GM04504 (cell line): Measurements from ENCODE around the gene PNO1.
"Not testable (repeated sequence)": the region's sequence is repeated elsewhere in the genome, so short reads cannot be mapped to it uniquely, and the experiment has no call there.

Experiments
- DNase-seq: peaks from one replicate; pipeline ENCODE4 v3.0.0-alpha.2; 2012; ENCODE audit warnings: low read depth

PNO1 gene

DNA sequence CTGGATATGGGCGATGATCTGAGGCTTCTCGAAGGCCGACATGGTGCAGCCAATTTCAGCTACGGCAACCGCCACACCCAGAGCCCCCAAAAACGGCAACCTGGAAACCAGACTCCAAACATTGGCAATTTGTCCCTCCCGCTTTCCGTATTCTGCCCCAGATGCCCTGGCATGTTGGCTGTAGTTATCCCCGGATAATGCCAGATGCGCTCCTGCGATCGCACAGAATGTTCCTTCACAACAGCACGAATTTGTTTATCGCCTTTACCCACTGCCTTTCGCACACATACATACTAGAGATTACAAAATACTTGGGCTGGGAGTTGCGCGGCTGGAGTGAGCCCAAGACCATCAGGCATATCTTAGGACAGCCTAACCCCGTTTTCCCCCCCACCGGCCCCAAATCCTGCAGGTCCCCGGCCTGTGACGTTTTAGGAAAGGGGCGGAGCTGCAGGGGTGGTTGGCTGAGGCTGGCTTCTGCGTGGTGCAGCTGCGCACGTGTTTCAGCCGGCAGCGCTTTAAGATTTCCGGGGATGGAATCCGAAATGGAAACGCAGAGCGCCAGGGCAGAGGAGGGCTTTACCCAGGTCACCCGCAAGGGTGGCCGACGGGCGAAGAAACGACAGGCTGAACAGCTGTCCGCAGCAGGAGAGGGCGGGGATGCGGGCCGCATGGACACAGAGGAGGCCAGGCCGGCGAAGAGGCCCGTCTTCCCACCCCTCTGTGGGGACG lies at the start of gene PNO1:
PNO1 (plus strand) TSS at position 487 of the 732 bp plus-strand sequence; CDS start at position 534, 47 bp downstream.
- peak; percentile 91 for DNase-seq

GRCh38 chr2:68108120-68108519 lies 49.6 kb upstream of the PNO1 start:
- DNase-seq = no peak

- DNase-seq = no peak
These were observed 47.6 kb upstream of the PNO1 start for GRCh38 chr2:68110102-68110501.

DNA sequence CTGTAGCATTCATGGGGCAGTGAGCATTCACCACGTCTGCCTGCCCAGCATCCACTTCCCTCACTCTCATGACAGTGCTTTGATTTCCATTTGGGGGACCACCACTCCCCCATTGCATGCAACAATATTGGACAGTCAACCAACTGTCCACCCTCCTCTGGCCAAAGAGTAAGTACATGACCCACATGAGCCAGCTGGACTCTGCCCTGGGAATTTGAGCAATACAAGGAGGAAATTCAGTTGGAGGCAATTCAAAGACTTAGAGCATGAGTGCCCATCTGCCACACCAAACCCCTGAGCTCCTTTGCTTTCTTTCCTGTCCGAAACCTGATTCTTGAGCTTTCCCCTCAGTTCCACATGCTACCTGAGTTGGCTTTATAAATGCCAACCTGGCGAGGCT lies 41.7 kb upstream of the PNO1 start:
- DNase-seq = no peak

GRCh38 chr2:68117922-68118321 lies 39.8 kb upstream of the PNO1 start:
- not testable (repeated sequence) for DNase-seq

DNA sequence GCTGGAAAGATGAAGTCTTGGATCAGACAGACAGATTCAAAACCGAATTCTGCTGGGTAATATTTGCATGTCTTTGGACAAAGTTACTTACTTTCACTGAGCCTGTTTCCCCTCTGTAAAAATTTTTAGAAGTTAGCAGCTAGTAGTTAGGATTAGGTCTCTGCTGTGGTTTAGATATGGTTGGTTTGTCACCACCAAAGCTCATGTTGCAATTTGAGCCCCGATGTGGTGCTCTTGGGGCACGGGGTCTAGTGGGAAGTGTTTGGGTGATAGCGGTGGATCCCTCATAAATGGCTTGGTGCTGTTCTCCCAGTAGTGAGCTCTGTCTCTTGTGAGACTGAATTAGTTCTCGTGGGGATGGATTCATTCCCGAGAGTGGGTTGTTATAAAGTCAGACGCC lies 38.9 kb upstream of the PNO1 start:
- no peak for DNase-seq

- DNase-seq = no peak
These were observed 38.2 kb upstream of the PNO1 start for GRCh38 chr2:68119504-68119903.

GRCh38 chr2:68121873-68122679 lies 35.6 kb upstream of the PNO1 start:
- peak; percentile 52 for DNase-seq

DNA sequence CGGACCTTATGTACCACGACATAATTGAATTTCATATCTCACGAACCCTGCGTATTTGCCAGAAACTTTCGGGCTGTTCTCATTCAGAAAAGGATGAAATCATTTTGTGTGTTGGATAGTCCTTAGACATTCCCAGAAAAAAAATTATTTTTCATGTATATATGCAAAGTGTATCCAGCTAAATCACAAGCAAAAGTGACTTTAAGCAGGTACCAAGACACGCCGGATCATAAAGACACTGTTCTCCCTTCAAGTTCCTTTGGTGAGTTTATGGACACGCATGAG lies 35.1 kb upstream of the PNO1 start:
- no peak for DNase-seq

DNA sequence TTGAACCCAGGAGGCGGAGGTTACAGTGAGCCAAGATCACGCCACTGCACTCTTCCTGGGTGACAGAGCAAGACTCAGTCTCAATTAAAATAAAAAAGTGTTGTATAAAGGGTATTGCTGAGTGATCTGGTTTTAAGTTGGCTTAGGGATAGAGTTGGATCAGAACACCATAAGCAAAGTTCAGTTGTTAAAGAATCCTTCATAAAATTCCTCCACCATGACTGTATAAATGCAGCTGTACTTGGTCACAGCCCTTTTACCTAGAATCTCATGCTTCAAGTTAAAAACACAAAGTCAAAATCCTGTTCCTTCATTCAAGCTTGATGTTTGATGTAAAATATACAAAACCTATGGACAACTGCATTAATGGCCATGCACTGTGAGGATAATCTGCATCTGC lies 33.4 kb upstream of the PNO1 start:
- no peak for DNase-seq

- DNase-seq = no peak
These were observed 31.9 kb upstream of the PNO1 start for GRCh38 chr2:68125821-68126220.

- no peak for DNase-seq
These were observed 31.1 kb upstream of the PNO1 start for GRCh38 chr2:68126561-68126960.

DNA sequence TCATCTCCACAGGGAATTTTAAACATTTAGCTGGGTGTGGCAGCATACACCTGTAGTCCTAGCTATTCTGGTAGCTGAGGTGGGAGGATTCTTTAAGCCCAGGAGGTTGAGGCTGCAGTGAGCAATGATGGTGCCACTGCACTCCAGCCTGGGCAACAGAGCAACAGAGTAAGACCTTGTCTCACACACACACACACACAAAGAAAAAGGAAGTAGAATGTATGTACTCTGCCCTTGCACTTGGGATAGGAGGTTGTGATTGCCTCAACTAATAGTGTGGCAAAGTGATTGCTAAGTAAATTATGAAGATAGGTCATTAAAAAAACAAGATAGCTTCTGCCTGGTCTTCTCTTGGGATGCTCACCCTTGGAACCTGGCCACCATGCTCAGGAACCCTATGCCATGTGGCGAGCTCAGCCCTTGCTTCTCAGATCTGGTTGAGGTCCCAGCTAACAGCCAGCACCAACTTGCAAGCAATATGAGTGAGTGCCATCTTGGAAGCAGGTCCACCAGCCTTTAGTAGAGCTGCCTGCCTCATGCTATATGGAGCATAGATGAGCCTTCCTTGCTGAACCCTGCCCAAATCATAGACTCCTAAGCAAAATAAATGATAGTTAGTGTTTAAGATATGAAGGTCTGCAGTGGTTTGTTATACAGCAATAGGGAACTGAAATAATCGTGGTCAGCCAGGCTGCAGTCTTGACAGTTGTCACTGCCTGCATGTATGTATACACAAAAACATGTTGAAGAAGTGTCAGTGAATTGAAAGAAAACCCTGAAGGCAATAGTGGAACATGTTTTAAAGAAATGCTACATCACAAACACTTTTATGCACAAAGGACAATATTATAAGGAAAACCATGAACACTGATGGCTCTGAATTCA lies 30.1 kb upstream of the PNO1 start:
- DNase-seq = no peak

- no peak for DNase-seq
These were observed 23.6 kb upstream of the PNO1 start for GRCh38 chr2:68134120-68134519.

GRCh38 chr2:68134554-68134953 lies 23.1 kb upstream of the PNO1 start:
- DNase-seq = no peak

GRCh38 chr2:68135448-68136320 lies 22.0 kb upstream of the PNO1 start:
- no peak for DNase-seq

- no peak for DNase-seq
These were observed 15.8 kb upstream of the PNO1 start for GRCh38 chr2:68141875-68142274.

GRCh38 chr2:68151037-68151436 lies 6.7 kb upstream of the PNO1 start:
- DNase-seq = no peak

GRCh38 chr2:68152681-68153347 lies 4.9 kb upstream of the PNO1 start:
- DNase-seq = no peak

DNA sequence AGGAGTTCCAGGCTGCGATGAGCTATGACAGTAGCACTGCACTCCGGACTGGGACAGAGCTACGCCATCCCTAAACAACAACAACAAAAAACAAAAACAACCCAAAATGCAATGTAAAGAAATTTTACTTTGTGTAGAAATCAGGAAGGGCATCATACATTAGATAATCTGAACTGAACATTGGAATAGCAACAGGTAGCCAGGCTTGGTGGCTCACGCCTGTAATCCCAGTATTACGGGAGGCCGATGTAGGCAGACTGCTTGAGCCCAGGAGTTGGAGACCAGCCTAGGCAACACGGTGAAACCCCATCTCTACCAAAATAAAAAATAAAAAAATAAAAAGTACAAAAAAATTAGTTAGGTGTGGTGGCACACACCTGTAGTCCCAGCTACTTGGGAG lies 2.1 kb upstream of the PNO1 start:
- no peak for DNase-seq

GRCh38 chr2:68156419-68156818 lies 1.3 kb upstream of the PNO1 start:
- DNase-seq = no peak
